H9 (cell line): ENCODE data around the gene NXN. TPM values are rescaled to one million over a fixed set of nuclear protein-coding genes. Genes with fewer than 3 reads are reported as not detected.

Source experiments
- DNase-seq: peaks from one replicate; pipeline ENCODE4 v3.0.0-alpha.2; 2017
- H2AFZ ChIP-seq: one replicate; pipeline ENCODE4 v1.6.1; 2013; ENCODE audit warnings: mild to moderate bottlenecking, low read length, control low read depth, moderate library complexity
- H2AK5ac ChIP-seq: 2 replicates; pipeline ENCODE4 v1.6.1; 2013; ENCODE audit warnings: low read length, control low read depth, mixed read lengths; ENCODE audit not compliant: insufficient read length
- H2BK120ac ChIP-seq: one replicate; pipeline ENCODE4 v1.6.1; 2013; ENCODE audit warnings: low read depth, mild to moderate bottlenecking, low read length, control low read depth, inconsistent platforms; ENCODE audit not compliant: poor library complexity, severe bottlenecking
- H2BK12ac ChIP-seq: 2 replicates; pipeline ENCODE4 v1.6.1; 2013; ENCODE audit warnings: low read length, control low read depth, mixed read lengths, low read depth; ENCODE audit not compliant: insufficient read length
- H2BK15ac ChIP-seq: 2 replicates; pipeline ENCODE4 v1.6.1; 2013; ENCODE audit warnings: low read depth, low read length, control low read depth
- H2BK20ac ChIP-seq: one replicate; pipeline ENCODE4 v1.6.1; 2013; ENCODE audit warnings: low read depth, mild to moderate bottlenecking, low read length, control low read depth, inconsistent platforms; ENCODE audit not compliant: poor library complexity, severe bottlenecking
- H2BK5ac ChIP-seq: 2 replicates; pipeline ENCODE4 v1.6.1; 2013; ENCODE audit warnings: low read length, control low read depth, mixed read lengths; ENCODE audit not compliant: insufficient read length
- H3K14ac ChIP-seq: 2 replicates; pipeline ENCODE4 v1.6.1; 2013; ENCODE audit warnings: low read length, control low read depth; ENCODE audit not compliant: insufficient read depth
- H3K18ac ChIP-seq: 2 replicates; pipeline ENCODE4 v1.6.1; 2013; ENCODE audit warnings: low read depth, mild to moderate bottlenecking, mixed read lengths, low read length, control low read depth; ENCODE audit not compliant: insufficient read length
- H3K23ac ChIP-seq: 2 replicates; pipeline ENCODE4 v1.6.1; 2013; ENCODE audit warnings: low read length, control low read depth, mixed read lengths, low read depth; ENCODE audit not compliant: insufficient read length
- H3K23me2 ChIP-seq: 2 replicates; pipeline ENCODE4 v1.6.1; 2013; ENCODE audit warnings: low read depth, mild to moderate bottlenecking, mixed read lengths, low read length, control low read depth; ENCODE audit not compliant: insufficient read length, poor library complexity, severe bottlenecking
- H3K27ac ChIP-seq: 2 replicates; pipeline ENCODE4 v1.5.1; 2013; ENCODE audit warnings: low read length, control low read depth, mixed read lengths, low read depth; ENCODE audit not compliant: insufficient read length
- H3K27me3 ChIP-seq: 2 replicates; pipeline ENCODE4 v1.6.1; 2013; ENCODE audit warnings: low read length, control low read depth, inconsistent platforms; ENCODE audit not compliant: insufficient read depth
- H3K4ac ChIP-seq: 2 replicates; pipeline ENCODE4 v1.6.1; 2013; ENCODE audit warnings: low read depth, mild to moderate bottlenecking, control low read depth, inconsistent platforms, low read length, moderate library complexity
- H3K4me1 ChIP-seq: 2 replicates; pipeline ENCODE4 v1.6.1; 2013; ENCODE audit warnings: low read length, control low read depth, inconsistent platforms; ENCODE audit not compliant: insufficient read depth
- H3K4me2 ChIP-seq: 2 replicates; pipeline ENCODE4 v1.6.1; 2013; ENCODE audit warnings: low read length, control low read depth, mixed read lengths; ENCODE audit not compliant: insufficient read length, insufficient read depth
- H3K56ac ChIP-seq: 2 replicates; pipeline ENCODE4 v1.6.1; 2013; ENCODE audit warnings: low read depth, mild to moderate bottlenecking, mixed read lengths, low read length, control low read depth; ENCODE audit not compliant: insufficient read length
- H3K79me1 ChIP-seq: 2 replicates; pipeline ENCODE4 v1.6.1; 2013; ENCODE audit warnings: low read depth, mild to moderate bottlenecking, moderate library complexity, low read length, control low read depth, inconsistent platforms; ENCODE audit not compliant: insufficient read depth, poor library complexity, severe bottlenecking
- H3K79me2 ChIP-seq: 2 replicates; pipeline ENCODE4 v1.6.1; 2013; ENCODE audit warnings: low read length, control low read depth, inconsistent platforms; ENCODE audit not compliant: insufficient read depth
- H3K9ac ChIP-seq: 2 replicates; pipeline ENCODE4 v1.6.1; 2013; ENCODE audit warnings: low read length, control low read depth, mixed read lengths; ENCODE audit not compliant: insufficient read length; ENCODE audit errors: extremely low read depth
- H3K9me3 ChIP-seq: one replicate; pipeline ENCODE4 v1.6.1; 2013; ENCODE audit warnings: low read depth, low read length, inconsistent platforms; ENCODE audit not compliant: control insufficient read depth
- H3T11ph ChIP-seq: one replicate; pipeline ENCODE4 v1.6.1; 2013; ENCODE audit warnings: mild to moderate bottlenecking, low read length, control low read depth, inconsistent platforms
- H4K20me1 ChIP-seq: one replicate; pipeline ENCODE4 v1.6.1; 2013; ENCODE audit not compliant: control insufficient read depth, insufficient read length, insufficient read depth
- H4K5ac ChIP-seq: 2 replicates; pipeline ENCODE4 v1.6.1; 2013; ENCODE audit warnings: low read depth, mild to moderate bottlenecking, mixed read lengths, low read length, control low read depth; ENCODE audit not compliant: insufficient read length
- H4K8ac ChIP-seq: replicated peaks from 2 replicates; pipeline ENCODE4 v1.6.1; 2013; ENCODE audit warnings: low read length, control low read depth, mixed read lengths, low read depth; ENCODE audit not compliant: insufficient read length
- H4K91ac ChIP-seq: 2 replicates; pipeline ENCODE4 v1.6.1; 2013; ENCODE audit warnings: low read depth, mild to moderate bottlenecking, moderate library complexity, mixed read lengths, low read length, control low read depth; ENCODE audit not compliant: insufficient read length
- H3K27ac Mint-ChIP-seq, 3 experiments: 2 replicates in 2 of 3; 3 replicates in 1 of 3; pipeline ENCODE4 v1.8.0; 2020 to 2021; ENCODE audit warnings: mixed read lengths in 3 of 3, mild to moderate bottlenecking in 1 of 3, moderate library complexity in 1 of 3
- H3K27me3 Mint-ChIP-seq: 2 replicates; pipeline ENCODE4 v1.8.0; 2021; ENCODE audit warnings: low read depth, mild to moderate bottlenecking, moderate library complexity, mixed read lengths
- H3K36me3 Mint-ChIP-seq, 3 experiments: 2 replicates in 2 of 3; 3 replicates in 1 of 3; pipeline ENCODE4 v1.8.0; 2020 to 2021; ENCODE audit warnings: low read depth in 3 of 3, mixed read lengths in 3 of 3; ENCODE audit not compliant: insufficient read depth in 1 of 3
- H3K4me1 Mint-ChIP-seq, 2 experiments: 2 replicates each; pipeline ENCODE4 v1.8.0; 2020; ENCODE audit warnings: mixed read lengths in 2 of 2
- H3K4me3 Mint-ChIP-seq, 2 experiments: 2 replicates in 1 of 2; 3 replicates in 1 of 2; pipeline ENCODE4 v1.8.0; 2020 to 2021; ENCODE audit warnings: mild to moderate bottlenecking in 2 of 2, mixed read lengths in 2 of 2, moderate library complexity in 1 of 2
- H3K9me3 Mint-ChIP-seq, 2 experiments: 2 replicates in 1 of 2; 3 replicates in 1 of 2; pipeline ENCODE4 v1.8.0; 2020; ENCODE audit warnings: mild to moderate bottlenecking in 2 of 2, mixed read lengths in 2 of 2, moderate library complexity in 1 of 2
- WGBS: extraction: QIAGEN DNeasy Blood & Tissue Kit; methylation state at CpG from one replicate; pipeline ENCODE4 v1.1.7; 2013; ENCODE audit warnings: missing lambda C conversion rate, low lambda C conversion rate, mixed read lengths; ENCODE audit not compliant: insufficient read length; ENCODE audit errors: extremely low coverage; 5-methylcytosine and 5-hydroxymethylcytosine counted together
- total RNA-seq: library from RNA; stranded (reverse); gene quantifications from 2 replicates; pipeline ENCODE4 v1.2.1, GENCODE V29; 2021
- TF ChIP-seq, protein P1 (sequence below): fragments of 200-600 bp; sonication (generic); conservative IDR thresholded peaks from 3 replicates; pipeline ENCODE4 v1.8.0; 2021; ENCODE audit warnings: antibody characterized with exemption, mild to moderate bottlenecking

NXN gene
- total RNA-seq, 1 experiment from 2014 or later = 93.6 TPM

- H2AFZ ChIP-seq = no peak overlapping the region
- peaks cover 29% of the 10 kb centered on the region; the same call in 1 of the 2 replicates for H3K79me2 ChIP-seq
- no peak overlapping the region for H3K9ac ChIP-seq
- Mint-ChIP-seq H3K9me3 (no peaks in the 10 kb centered on the region; a peak in 1 of 5 replicates), H3K27ac (peak overlapping the region; percentile 47 to 95 (median 59); a peak in 5 of 7 replicates), H3K36me3 (peaks cover 14 to 33% (median 29%) of the 10 kb centered on the region in 3 experiments), H3K27me3 (no peaks in the 10 kb centered on the region), H3K4me3 (peak overlapping the region in 1 of 2 experiments; percentile 13; a peak in 2 of 5 replicates), H3K4me1 (peaks cover 47 to 60% of the 10 kb centered on the region in 2 experiments)
- no peak overlapping the region for H3K56ac ChIP-seq
- H2BK20ac ChIP-seq = no peak overlapping the region
- H2BK15ac ChIP-seq = no peak overlapping the region
- H3K27me3 ChIP-seq = no peaks in the 10 kb centered on the region
- TF ChIP-seq, protein P1, sequence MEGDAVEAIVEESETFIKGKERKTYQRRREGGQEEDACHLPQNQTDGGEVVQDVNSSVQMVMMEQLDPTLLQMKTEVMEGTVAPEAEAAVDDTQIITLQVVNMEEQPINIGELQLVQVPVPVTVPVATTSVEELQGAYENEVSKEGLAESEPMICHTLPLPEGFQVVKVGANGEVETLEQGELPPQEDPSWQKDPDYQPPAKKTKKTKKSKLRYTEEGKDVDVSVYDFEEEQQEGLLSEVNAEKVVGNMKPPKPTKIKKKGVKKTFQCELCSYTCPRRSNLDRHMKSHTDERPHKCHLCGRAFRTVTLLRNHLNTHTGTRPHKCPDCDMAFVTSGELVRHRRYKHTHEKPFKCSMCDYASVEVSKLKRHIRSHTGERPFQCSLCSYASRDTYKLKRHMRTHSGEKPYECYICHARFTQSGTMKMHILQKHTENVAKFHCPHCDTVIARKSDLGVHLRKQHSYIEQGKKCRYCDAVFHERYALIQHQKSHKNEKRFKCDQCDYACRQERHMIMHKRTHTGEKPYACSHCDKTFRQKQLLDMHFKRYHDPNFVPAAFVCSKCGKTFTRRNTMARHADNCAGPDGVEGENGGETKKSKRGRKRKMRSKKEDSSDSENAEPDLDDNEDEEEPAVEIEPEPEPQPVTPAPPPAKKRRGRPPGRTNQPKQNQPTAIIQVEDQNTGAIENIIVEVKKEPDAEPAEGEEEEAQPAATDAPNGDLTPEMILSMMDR = no peak
- no peak overlapping the region for H2BK12ac ChIP-seq
- H3T11ph ChIP-seq = no peak overlapping the region
- peak overlapping the region; percentile 13 for H3K27ac ChIP-seq
- no peaks in the 10 kb centered on the region for H3K23me2 ChIP-seq
- no CpG with 5 or more reads among the region's 18 CpGs for WGBS
- H2BK5ac ChIP-seq = no peak overlapping the region
- H3K18ac ChIP-seq = no peak overlapping the region
- H2AK5ac ChIP-seq = no peak overlapping the region
- H4K8ac ChIP-seq = no peak overlapping the region
- peaks cover 5% of the 10 kb centered on the region; the same call in 1 of the 2 replicates for H3K4me1 ChIP-seq
- H3K14ac ChIP-seq = no peak overlapping the region
- H2BK120ac ChIP-seq = no peak overlapping the region
- H4K5ac ChIP-seq = no peak overlapping the region
- no peak overlapping the region for H3K4ac ChIP-seq
- H3K79me1 ChIP-seq = peaks cover 13% of the 10 kb centered on the region
- H3K9me3 ChIP-seq = no peaks in the 10 kb centered on the region
- H4K20me1 ChIP-seq = peaks cover 2% of the 10 kb centered on the region
- H3K23ac ChIP-seq = no peak overlapping the region
- DNase-seq = no peak
- no peak overlapping the region for H4K91ac ChIP-seq
- H3K4me2 ChIP-seq = no peak overlapping the region
Observed at GRCh38 chr17:969811-970355, 9.7 kb downstream of the NXN start.
